ENCODE results near the gene LONRF3. TPM values are rescaled to one million over a fixed set of nuclear protein-coding genes. Genes with fewer than 3 reads are reported as not detected.
A peak's percentile ranks its signal among the peaks of the same experiment; 100 is the strongest.

The LONRF3 gene
- total RNA-seq, 6 experiments from 2014 or later: 6.2 to 13.5 (median 9.4) TPM

GRCh38 chrX:119042996-119043395 lies 68.6 kb downstream of the LONRF3 start:
- no peak for TF ChIP-seq CTCF (IDR thresholded peaks at IDR 0.05)
- no peak for TF ChIP-seq POLR2A (IDR thresholded peaks at IDR 0.05)
- Histone ChIP-seq H3K36me3 (no peaks in the 10 kb centered on the region), H3K27ac (no peak overlapping the region), H3K9me3 (no peaks in the 10 kb centered on the region), H3K4me3 (no peak overlapping the region), H3K27me3 (no peaks in the 10 kb centered on the region), H3K4me1 (no peaks in the 10 kb centered on the region)
- no peak for DNase-seq
- intact Hi-C loops (cut with DNase I): loop anchor here in 1 of 2 donors (10.0 kb wide), 1 partner anchor 408 kb away; no protein-coding TSS in a partner anchor
- WGBS (ENCODE audit: insufficient coverage, low coverage, low lambda C conversion rate, missing lambda C conversion rate): 79% methylated on average over 1 of the region's 1 CpG
- no peak for ATAC-seq

GRCh38 chrX:119045884-119046283 lies 71.5 kb downstream of the LONRF3 start:
- no peaks in the 10 kb centered on the region for H3K36me3 ChIP-seq
- TF ChIP-seq CTCF (IDR thresholded peaks at IDR 0.05) (no peak), POLR2A (IDR thresholded peaks at IDR 0.05) (no peak)
- WGBS (ENCODE audit: insufficient coverage, low coverage, low lambda C conversion rate, missing lambda C conversion rate): 75% methylated on average over 2 of the region's 2 CpGs
- H3K27me3 ChIP-seq: no peaks in the 10 kb centered on the region
- no peaks in the 10 kb centered on the region for H3K4me1 ChIP-seq
- H3K9me3 ChIP-seq: no peaks in the 10 kb centered on the region
- no peak overlapping the region for H3K4me3 ChIP-seq
- DNase-seq (no peak), ATAC-seq (no peak)
- intact Hi-C loops (cut with DNase I): loop anchor here in 1 of 2 donors (10.0 kb wide), 1 partner anchor 411 kb away; no protein-coding TSS in a partner anchor
- H3K27ac ChIP-seq: no peak overlapping the region

GRCh38 chrX:119055687-119056086 lies 81.3 kb downstream of the LONRF3 start:
- Histone ChIP-seq H3K4me1 (no peaks in the 10 kb centered on the region), H3K9me3 (no peaks in the 10 kb centered on the region), H3K27ac (no peak overlapping the region), H3K4me3 (no peak overlapping the region), H3K27me3 (no peaks in the 10 kb centered on the region), H3K36me3 (no peaks in the 10 kb centered on the region)
- ATAC-seq (peak in 3 of 4 donors; percentile 40 to 64 (median 53)), DNase-seq (no peak)
- TF ChIP-seq POLR2A (IDR thresholded peaks at IDR 0.05) (no peak), CTCF (IDR thresholded peaks at IDR 0.05) (no peak)
- 36% methylated on average over 2 of the region's 2 CpGs for WGBS (ENCODE audit: insufficient coverage, low coverage, low lambda C conversion rate, missing lambda C conversion rate)
- intact Hi-C loops (cut with DNase I): no loop called here

- ATAC-seq (no peak), DNase-seq (no peak)
- H3K36me3 ChIP-seq: no peaks in the 10 kb centered on the region
- no peak overlapping the region for H3K27ac ChIP-seq
- no peaks in the 10 kb centered on the region for H3K4me1 ChIP-seq
- no peaks in the 10 kb centered on the region for H3K9me3 ChIP-seq
- no peak overlapping the region for H3K4me3 ChIP-seq
- TF ChIP-seq CTCF (IDR thresholded peaks at IDR 0.05) (no peak), POLR2A (IDR thresholded peaks at IDR 0.05) (no peak)
- intact Hi-C loops (cut with DNase I): no loop called here
- no peaks in the 10 kb centered on the region for H3K27me3 ChIP-seq
- WGBS (ENCODE audit: insufficient coverage, low coverage, low lambda C conversion rate, missing lambda C conversion rate): 52% methylated on average over 6 of the region's 6 CpGs
Measured at GRCh38 chrX:119062750-119063374, 88.4 kb downstream of the LONRF3 start.

Data from right lobe of liver (tissue), 6 donors.